OCI-M2 (cell line): Measurements from ENCODE around the gene ZC3H14.

Source experiments
- DNase-seq: peaks from one replicate; lab custom pipeline; 2025; ENCODE audit not compliant: unreplicated experiment; lab: John Stamatoyannopoulos, UW

Gene ZC3H14

GRCh38 chr14:88551980-88552431 lies 10.8 kb upstream of the ZC3H14 start:
- no peak for DNase-seq

GRCh38 chr14:88552876-88553275 lies 10.0 kb upstream of the ZC3H14 start:
- DNase-seq = no peak

- DNase-seq = no peak
These were observed 8.9 kb upstream of the ZC3H14 start for GRCh38 chr14:88553886-88554456.

GRCh38 chr14:88554457-88555286 lies 8.2 kb upstream of the ZC3H14 start, which contains the start of gene PTPN21:
Gene PTPN21, minus strand, starts transcription at chr14:88555007. Its CDS starts 4,590 bp downstream, at chr14:88550417.
- no peak for DNase-seq

GRCh38 chr14:88556581-88556980 lies 6.3 kb upstream of the ZC3H14 start:
- no peak for DNase-seq

DNA sequence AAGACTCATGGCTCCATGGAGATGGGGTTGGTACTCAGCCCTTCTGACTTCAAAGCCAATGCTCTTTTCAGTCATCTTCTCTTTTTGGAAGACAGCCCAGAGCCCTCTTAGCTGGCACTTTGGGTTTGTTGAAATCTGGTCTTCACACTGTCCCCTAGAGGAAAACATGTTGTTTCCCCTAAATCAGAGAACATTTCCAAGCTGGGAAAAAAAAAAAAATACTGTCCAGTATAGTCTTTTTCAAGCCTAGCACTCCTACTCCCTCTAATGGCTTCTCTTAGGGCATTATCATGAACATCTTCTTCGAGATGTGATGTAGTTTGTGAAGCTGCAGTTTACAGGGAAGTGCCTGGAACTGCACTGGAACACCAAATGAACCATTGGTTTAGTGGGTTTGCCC lies 3.0 kb upstream of the ZC3H14 start:
- no peak for DNase-seq

- no peak for DNase-seq
These were observed 356 bp upstream of the ZC3H14 start for GRCh38 chr14:88562532-88562830.

DNA sequence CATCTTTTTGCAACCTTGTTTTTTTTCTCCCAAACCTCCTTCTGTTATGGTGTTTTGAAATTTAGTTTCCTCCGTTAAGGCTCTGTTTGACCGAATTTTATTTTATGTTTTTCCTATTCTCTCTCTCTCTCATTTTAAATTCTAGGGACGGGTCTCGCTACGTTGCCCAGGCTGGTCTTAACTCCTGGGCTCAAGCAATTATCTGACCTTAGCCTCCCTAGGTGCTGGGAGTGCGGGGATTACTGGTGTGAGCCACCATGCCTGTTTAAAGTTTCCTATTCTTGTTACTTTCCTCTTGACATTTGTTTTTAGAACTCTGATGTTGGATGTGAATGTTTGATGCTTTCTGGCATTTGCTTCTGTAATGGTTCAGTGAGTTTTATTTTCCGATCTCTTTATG lies 1.0 kb downstream of the ZC3H14 start:
- no peak for DNase-seq

DNA sequence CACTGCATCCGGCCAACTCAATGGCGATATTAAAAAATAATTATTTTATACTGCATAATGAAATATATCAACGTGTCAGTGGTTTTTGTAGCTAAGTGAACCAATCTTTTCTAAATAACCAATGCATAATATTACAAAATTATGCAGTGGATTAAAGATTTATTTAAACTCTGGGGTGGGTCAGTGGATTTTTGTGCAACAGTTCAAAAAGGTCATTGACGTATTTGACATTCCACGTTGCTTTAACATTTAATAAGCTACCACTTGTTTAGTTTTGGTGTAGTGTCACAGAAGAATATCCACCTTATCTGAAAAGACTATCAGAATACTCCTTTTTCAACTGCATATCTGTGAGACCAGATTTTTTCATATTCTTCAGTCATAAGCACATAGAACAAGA lies 2.6 kb downstream of the ZC3H14 start:
- DNase-seq = no peak

- DNase-seq = no peak
These were observed 5.4 kb downstream of the ZC3H14 start for GRCh38 chr14:88568196-88568595.

- DNase-seq = no peak
These were observed 9.3 kb downstream of the ZC3H14 start for GRCh38 chr14:88572117-88572516.

DNA sequence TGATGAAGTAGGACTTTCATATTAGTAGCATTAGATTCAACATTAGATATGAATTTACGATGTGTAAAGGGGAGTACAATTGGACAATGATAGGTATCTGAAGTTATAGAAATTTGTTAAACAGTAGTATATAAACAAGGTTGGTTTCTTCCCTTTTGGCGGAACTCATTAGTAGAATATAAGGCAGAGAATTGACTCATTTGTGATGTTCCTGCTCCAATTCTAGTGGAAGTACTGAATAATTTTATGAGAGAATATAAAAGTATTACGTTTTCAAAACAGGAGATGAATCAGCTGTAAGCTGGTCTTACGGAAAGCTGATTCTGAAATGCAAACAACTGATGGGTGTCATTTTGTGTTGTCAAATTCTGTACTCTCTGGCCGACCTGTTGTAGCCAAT lies 13.4 kb downstream of the ZC3H14 start:
- no peak for DNase-seq

DNA sequence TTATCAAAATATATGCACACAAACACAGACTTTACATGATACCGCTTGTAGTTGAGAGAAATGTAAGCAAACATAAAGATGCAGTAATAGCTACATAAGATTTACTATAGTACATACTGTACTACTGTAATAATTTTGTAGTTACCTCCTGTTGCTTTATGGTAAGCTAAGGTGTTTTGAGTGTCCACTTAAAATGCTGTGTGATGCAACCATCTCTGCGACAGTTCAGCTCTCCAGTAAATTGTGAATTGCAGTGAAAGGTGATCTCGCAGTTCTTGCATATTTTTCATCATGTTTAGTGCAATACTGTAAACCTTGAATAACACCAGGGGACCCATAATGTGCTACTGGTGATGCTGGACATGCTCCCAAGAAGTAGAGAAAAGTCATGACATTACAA lies 21.6 kb downstream of the ZC3H14 start:
- DNase-seq = no peak

GRCh38 chr14:88588081-88588480 lies 25.2 kb downstream of the ZC3H14 start:
- no peak for DNase-seq

GRCh38 chr14:88590173-88590572 lies 27.3 kb downstream of the ZC3H14 start:
- DNase-seq = no peak

GRCh38 chr14:88592031-88592430 lies 29.2 kb downstream of the ZC3H14 start:
- no peak for DNase-seq

DNA sequence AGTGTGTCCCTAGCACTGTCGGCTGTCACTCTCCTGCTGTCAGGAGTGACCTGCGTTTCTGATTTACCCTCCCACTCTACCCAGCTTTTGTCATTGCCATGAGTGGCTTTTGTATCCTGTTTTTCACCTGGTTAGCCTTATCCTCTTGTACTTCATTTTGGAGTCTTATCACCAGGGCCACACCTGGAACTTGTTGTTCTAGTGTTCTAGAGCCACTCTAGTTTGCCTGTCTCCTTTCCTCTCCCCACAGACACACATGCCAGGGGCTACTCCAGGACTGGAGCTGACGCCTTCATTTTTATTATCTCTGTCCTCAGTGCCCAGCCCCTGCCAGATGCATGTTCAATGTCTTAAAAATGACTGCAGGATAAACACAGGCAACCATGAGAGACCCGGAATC lies 34.2 kb downstream of the ZC3H14 start:
- no peak for DNase-seq

GRCh38 chr14:88597601-88598000 lies 34.8 kb downstream of the ZC3H14 start:
- no peak for DNase-seq

- no peak for DNase-seq
These were observed 35.3 kb downstream of the ZC3H14 start for GRCh38 chr14:88598097-88598675.

GRCh38 chr14:88599326-88599725 lies 36.5 kb downstream of the ZC3H14 start:
- DNase-seq = no peak

DNA sequence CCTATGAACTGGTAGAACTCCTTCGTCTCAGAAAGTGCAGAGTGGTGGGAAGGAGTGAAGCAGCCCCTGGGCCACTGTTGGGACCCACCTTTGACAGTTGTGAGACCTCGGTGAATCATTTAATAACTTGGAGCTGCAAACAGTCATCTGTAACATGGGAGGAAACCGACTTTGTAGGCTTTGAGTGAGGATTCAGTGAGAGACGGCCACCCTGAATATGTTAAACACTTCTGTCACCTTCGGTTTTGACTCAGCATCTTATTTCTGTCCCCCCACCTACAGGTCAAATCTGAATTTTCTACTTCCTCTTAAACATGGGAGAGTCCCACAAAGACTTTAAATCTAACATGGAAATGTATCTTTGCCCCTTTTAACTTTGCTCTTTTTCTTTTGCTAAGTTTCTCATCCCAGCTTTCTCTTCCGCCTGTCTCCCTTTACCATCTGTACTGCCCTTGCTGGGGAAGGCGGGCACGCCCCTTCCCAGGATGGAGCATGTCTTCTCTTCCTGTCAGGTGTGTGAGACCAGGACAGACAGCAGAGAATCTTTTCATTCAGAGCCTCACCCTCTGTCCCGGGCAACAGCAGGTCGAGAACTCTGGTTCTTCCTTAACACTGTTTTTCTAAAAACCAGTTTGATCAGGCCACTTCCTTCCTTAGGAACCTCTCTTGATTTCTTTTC lies 37.1 kb downstream of the ZC3H14 start:
- no peak for DNase-seq

GRCh38 chr14:88604212-88604611 lies 41.4 kb downstream of the ZC3H14 start:
- no peak for DNase-seq
